HG02943 (cell line): Measurements from ENCODE around the gene CPZ.

Source experiments
- ATAC-seq: cut with Tn5 transposase; IDR thresholded peaks from one replicate; pipeline ENCODE4 v1.9.1; 2021; ENCODE audit warnings: mild to moderate bottlenecking, low read depth, moderate library complexity; ENCODE audit not compliant: unreplicated experiment

The CPZ gene

DNA sequence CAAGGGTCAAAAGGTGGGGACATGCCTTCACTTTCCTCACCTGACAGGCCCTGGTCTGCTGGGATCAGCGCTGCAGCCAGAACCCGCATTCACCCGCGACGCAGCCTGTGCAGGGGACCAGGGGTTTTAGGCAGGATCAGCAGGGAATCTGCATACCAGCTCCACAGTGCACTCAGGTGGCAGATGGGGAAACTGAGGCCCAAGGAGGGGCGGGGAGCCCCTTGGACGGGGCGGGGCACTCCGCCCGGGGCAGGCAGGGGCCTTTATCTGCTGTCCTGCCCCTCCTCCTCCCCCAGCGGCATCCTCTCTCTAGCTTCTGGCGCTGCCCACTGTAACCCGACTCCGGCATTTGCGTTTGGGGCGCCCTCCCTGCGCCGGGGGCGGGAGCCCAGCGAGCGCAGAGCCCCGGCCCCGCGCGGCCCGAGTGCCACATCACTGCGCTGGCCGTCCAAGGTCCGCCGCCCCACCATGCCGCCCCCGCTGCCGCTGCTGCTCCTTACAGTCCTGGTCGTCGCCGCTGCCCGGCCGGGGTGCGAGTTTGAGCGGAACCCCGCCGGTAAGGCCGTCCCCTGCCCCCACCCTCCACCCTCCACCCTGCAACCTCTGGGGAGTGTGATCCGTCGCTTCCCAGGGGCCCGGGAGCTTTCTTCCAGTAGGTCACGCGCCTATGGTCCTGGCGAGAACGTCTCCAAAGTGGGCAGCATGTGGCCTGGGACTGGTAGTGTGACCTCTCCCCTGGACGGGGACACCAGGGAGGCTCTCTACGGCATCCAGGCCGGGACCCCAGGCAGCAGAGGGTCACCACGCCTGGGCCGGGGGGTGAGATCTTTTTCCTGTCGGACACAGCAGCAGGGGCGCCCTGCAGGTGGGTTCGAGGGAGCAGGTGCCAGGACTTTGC is at the start of gene CPZ:
Gene CPZ, plus strand, starts transcription at position 400 of the 898 bp plus-strand sequence. Its CDS starts 69 bp downstream, at position 469.
- ATAC-seq = no peak

DNA sequence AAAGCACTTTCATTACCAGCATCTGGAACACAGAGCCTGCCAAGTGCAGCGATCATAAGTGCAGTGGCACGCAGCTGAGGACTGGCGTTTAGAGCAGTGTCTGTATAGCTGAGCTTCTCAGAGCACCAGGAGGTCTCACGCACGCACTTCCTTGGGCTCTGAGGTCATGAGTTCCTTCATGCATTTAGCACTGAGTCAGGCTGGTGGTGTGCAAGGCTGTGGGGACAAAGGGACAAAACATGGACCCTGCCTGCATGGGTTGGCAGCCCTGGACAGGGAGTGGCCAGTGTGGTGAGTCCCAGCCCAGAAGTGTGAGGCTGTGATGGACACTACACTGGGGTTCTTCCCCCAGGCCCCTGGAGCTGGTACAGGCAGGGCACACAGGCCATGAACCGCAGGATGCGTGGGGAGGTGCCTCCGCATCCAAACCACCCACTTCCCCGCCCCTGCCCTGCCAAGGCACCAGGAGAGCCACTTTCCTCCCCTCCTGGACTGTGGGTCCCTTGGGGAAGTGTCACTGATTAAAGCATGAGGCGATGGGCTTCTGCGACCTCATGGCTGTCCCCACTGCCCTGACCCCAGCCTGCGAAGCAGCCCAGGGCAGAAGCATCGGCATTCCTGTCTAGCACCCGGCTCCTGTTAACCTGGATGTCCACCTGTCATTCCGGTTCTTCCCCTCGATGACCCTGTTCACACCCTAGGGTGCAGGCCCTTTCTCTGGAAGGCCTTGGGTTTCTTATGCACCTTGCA is 49.6 kb upstream of the CPZ start:
- no peak for ATAC-seq

DNA sequence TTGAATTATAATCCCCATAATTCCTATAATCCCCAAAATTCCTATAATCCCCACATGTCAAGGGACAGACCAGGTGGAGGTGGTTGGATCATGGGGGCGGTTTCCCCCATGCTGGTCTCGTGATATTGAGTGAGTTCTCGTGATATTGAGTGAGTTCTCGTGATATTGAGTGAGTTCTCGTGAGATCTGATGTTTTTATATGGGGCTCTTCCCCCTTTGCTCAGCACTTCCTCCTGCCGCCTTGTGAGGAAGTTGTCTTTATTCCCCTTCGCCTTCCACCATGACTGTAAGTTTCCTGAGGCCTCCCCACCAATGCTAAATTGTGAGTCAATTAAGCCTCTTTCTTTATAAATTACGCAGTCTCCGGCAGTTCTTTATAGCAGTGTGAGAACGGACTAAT is 48.9 kb upstream of the CPZ start:
- no peak for ATAC-seq

DNA sequence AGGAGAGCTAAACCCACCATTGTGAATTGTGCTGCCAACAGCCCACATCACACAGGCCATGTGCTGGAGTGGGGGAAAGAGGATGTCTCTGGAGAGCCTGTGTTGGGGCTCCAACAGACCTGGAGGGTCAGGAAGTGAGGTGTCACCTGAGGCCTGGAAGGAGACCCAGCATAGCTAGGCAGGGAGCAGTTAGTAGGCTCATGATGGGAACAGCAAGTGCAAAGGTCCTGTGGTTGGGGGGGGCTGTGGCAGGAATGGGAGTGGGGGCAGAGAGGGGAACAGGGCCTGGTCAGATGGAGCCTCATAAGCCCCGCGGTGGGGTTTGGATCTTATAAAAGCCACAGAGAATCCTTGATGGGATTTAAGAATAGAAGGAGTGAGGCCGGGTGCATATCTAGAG is 48.3 kb upstream of the CPZ start:
- ATAC-seq = no peak

DNA sequence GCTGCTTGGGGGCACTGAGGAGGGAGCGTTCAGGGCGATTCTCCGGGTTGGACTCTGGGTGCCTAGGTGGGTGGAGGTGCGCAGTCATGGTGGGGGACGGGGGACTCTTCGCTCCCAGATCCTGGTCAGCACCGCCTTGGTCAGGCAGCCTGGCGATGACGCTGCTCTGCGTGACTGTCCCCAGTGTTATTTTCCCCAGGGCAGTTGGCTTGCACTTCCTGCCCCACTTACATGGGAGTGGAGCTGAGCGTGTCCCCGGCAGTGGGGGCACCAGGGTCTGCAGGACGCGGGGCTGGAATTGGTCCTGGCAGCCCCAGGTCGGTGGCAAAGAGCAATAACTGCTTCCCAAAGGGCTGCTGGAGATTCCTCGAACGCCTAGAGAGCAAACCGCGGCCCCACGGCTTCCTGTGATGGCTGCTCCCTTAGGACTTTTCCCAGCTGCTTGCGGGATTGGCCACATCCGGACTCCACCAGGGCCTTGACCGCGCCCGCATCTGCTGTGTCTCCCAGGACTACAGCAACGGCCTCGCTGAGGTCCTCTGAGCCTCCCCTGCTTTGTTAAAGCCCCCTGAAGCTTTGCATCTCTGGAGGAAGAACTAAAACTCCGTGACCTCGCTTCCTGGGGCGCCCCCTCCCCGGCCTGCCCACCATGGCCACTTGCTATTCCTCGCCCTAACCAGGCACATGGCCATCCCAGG is 47.7 kb upstream of the CPZ start:
- ATAC-seq = no peak

DNA sequence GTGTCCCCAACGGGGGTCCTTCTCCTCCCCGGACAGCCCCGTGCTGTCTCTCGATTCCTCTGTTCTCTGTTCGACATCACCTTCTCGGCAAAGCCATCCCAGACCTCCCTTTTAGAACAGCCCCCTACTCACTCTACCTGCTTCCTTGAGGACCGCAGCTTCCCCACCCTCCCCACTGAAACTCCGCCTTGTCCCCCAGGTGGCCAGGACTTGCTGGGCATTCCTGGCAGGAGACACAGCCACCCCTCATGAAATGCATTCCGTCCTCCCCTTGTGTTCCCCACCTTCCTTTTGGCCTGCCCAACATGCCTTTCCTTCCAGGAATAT is 47.2 kb upstream of the CPZ start:
- ATAC-seq = no peak

DNA sequence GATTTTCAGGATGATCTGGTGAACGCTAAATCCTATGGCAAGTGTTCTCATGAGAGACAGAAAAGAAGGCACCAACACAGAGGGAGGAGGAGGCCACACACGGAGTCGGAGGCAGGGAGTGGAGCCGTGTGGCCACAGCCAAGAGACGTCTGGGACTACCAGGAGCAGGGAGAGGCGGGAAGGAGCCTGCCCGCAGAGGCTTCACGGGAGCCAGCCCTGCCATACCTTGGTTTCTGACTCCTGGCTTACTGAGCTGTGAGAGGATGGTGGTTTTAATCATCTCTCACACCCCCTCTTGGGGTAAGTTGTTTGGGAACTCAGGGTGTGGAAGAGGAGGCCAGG is 45.8 kb upstream of the CPZ start:
- ATAC-seq = no peak

DNA sequence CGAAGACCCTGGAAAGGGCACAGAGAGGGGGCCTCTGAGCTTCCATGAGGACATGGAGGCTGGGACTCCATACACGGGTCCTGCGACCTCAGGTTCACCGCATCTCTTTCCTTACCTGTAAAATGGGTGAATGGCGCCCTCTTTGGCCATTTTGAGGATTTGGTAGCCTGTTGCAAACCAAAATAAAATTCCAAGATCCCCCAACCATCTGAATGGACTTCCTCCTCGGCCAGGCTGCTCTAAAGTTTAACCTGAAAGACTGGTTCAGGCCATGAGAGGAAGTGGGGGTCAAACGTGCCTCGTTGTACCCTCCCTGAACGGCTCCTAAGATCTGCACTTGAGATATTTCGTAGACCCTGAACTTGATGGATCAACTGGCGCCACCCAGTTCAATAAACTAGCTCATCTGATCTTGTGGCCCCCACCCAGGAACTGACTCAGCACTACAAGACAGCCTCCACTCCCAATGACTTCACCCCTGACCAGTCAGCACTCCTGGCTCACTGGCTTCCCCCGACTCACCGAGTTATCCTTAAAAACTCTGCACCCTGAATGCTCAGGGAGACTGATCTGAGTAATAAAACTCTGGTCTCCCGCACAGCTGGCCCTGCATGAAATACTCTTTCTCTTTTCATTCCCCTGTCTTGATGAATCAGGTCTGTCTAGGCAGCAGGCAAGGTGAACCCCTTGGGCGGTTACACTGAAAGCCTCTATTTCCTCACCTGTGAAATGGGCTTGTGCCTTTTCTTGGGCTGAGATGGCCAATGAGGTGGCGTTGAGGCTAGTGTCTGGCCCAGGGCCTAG is 45.3 kb upstream of the CPZ start:
- ATAC-seq = no peak

DNA sequence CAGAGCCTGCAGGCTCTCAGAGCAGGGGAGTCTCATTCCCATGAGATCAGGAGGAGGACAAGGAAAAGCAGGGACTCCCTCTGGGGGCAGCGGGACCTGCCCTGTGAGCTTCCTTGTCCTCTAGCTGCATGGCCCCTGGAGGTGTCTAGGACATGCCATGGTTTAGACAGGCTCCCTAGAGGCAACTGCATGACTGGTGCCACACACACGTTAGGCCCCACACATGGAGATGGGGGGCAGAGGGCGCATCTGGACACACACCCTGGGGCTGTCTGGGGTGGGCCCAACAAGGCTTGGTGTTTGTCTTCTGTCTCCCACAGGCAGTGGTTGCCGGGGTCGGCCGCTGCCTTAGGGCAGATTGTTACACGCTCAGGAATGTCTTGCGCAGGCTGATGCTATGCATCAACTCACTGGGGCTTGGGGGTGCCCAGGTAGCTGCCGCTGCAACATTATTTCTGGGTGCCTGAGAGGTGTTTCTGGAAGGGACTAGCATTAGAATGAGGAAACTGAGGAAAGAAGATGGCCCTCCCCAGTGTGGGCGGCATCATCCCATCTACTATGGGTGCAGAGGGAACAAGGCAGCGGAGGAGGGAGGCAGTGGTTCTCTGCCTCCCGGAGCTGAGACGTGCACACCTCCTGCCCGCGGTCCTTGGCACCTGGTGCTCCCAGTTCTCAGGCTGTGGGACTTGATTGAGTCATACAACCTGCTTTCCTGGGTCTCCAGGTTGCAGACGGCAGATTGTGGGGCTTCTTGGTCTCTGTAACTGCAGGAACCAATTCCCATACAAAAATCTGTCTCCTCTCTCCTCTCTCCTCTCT is 44.4 kb upstream of the CPZ start:
- no peak for ATAC-seq

DNA sequence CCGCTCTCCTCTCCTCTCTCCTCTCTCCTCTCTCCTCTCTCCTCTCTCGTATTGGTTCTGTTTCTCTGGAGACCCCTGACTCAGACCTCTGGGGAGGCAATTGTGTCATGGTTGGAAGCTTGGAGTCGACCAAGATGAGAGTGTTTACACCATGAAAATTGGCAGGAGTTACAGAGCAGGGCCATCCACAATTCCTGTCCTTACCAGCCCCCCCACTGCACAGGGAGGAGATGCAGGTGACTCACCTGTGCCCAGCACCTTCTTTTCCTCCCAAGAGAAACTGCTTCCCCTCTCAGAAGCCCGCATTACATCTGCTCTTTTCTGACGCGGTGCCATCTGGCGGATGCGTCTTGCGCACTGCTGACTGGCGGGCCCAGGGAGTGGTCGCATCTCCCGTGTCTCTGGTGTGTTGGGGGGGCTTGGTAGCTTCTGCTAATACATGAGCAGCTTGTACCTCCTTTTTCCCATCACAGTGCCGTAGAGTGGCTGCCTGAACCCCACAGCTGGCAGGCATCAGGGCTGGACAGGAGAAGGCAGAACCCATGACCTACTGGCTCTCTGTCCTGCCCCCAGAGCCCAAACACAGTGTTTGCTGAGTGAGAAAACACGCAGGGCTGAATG is 43.7 kb upstream of the CPZ start:
- no peak for ATAC-seq

DNA sequence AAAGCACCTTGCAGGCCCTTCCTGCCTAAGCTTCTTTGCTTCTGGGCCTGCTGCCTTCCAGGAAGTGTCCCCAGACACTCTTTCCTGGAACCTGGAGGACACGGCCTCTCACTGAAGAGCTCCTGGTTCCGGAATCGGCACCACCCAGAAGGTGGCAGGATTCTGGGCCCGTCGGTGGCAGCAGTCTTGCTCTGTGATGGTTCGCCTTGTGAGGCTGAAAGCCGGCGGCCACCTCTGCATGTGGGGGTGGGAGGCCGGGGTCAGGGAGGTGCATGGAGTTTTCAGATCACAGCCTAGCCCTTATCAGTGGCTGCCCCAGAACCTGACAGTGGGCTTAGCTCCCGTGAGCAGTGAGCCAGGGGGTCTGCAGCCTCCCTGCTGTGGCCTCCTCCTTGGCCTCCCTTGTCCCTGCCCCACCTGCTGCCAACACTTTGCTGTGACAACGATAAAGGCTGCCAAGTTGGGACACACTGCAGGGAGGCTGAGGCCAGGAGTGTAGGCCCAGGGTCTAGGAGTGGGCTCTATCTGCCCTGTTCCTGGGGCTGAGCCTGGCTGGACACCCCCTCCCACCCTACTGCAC is 43.1 kb upstream of the CPZ start:
- no peak for ATAC-seq

DNA sequence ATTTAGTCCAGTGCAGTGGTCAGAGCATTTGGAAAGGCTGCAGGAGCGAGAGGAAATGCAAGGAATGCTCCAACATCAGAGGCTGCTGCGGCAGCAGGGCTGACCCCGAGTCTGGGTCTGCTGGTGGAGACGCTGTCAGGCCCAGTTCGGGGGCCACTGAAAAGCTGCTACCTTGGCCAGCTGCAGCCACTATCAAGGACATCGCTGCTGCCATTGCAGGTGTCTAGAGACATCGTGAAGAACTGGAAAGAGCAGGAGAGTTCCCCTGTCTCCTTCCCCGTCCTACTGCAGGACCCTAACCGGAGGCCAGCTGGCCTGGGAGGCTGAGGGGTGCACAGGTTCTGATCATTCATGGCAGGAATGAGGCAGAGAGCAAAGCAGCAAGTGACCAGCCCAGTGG is 41.9 kb upstream of the CPZ start:
- no peak for ATAC-seq

DNA sequence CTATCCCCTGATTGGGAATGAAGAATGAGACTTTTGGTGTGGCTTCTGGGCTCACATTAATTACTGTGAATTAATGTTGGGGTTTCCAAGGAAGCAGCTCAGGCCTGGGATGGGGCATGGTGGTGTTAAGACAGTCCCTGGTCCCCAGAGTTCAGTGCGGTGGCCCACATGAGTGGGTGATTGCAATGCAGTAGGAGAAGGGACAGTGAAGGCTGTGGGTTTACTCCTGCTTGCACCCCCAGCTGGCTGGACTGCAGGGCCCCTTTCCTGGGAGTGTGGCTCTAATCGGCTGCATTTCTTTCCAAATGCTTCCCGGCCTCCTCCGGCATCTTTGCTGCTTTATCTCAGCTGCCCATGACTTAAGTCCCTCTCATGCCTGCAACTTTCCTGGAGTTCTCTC is 40.5 kb upstream of the CPZ start:
- no peak for ATAC-seq

DNA sequence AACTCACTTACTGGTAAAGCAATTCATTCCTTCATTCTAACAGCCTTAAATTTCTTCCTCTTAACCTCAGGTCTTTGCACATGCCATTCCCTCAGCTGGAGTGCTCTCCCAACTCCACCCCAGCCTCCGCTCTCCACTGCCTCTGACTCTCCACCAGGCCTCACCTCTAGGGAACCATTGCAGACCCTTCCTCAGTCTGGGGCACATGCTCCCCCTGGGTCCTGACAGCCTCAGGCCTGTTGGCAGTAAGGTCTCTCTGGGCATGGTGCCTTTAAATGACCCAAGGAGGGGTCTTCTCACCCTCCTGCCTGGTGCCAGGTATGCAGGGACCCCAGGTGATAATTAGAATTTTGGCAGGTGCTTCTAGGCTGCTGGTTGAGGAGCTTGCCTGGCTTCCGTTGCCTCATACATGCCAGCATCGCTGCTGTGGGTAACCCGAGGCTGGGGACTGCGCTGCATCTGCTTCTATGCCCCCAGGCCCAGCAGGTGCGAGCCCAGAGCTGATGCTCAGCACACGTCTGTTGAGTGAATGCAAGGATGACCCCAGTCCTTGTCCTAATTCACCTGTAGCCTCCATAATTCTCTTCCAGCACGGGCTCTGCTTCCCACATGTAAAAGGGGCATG is 39.9 kb upstream of the CPZ start:
- no peak for ATAC-seq

DNA sequence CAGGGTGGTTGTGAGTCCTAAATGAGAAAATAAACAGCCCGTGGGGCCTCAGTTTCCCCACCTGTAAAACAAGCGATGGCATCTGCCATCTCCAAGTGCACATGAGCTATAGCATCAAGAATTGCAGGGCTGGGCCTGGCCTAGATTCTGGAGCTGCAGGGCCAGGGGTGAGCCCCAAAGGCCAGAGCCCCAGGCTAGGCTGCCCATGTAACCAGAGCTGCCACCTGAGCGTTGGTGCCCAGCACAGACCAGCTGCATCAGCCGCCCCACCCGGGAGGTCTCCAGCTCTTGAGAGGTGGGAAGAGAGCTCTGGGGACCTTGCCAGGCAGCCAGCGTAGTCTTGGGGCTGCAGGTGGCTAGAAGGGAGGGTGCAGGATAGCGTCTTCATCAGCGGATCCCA is 39.3 kb upstream of the CPZ start:
- ATAC-seq = no peak

DNA sequence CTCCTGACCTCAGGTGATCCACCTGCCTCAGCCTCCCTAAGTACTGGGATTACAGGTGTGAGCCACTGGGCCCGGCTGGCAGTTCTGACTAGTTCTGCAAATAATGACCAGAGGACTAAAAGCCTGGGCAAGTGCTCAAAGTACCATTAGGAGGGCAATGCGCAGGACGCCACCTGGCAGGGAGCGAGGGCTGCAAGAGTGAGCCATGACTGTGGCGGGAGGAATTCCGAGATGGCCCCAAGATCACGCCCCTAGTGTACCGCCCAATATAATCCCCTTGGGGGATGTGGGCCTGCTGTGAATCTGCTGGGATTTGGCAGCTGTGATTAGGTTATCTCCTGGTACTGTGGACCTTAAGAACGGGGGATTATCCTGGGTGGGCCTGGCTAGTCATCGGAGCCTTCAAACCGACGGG is 38.6 kb upstream of the CPZ start:
- ATAC-seq = no peak

DNA sequence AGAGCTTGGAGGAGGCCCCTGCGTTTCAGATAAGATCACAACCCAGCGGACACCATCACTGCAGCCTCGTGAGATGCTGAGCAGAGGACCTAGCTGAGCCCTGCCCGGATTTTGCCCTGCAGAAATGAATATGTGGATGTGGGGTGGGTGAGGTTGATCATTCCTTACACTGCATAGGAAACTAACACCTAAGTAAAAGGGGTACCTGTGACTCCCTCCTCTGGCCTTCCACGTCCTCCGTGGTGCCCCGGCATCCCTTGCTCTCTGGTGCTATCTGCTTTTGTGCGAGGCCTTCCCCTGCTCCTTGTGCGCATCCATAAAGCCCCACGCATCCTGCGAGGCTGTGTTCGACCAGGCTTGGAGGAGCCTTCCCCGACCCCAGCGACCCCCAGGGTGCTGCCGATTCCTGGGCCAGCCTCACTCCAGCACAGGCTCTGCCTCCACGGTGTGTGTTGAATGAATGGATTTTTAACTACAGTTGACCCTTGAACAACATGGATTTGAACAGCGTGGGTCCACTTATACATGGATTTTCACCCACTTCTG is 37.9 kb upstream of the CPZ start:
- no peak for ATAC-seq

DNA sequence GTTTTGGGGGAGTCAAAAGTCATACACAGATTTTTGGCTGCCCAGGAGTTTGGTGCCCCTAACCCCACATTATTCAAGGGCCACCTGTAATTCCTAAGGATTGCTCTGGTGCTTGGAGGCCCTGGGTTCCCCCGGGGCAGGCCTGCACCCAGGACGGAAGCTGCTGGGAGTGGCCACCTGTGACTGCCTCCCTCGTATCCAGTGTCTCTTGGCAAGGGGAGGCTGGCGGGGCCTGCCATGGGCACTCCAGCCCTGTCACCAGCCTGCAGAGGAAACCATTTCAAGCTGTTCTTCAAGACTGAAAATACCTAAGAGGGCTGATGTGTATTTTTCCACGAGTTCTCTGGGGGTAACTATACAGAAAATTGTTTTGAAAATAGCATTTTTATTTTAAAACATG is 36.8 kb upstream of the CPZ start:
- ATAC-seq = no peak
